Kidney (tissue), 14 donors: ENCODE measurements around the gene VSNL1. TPM values are rescaled to one million over a fixed set of nuclear protein-coding genes. Genes with fewer than 3 reads are reported as not detected.

Source experiments
- DNase-seq, 5 donors: peaks; one replicate each; pipeline ENCODE4 v3.0.0-alpha.2; 2013 to 2020
- FAIRE-seq: peaks from 2 replicates; lab custom pipeline; 2012; peaks lifted over from hg19 to GRCh38; lab: Jason Lieb, UNC
- H3K27ac ChIP-seq, 2 donors: one replicate each; pipeline ENCODE4 v1.7.0; 2013; ENCODE audit warnings: low read depth in 2 of 2, low read length in 2 of 2, inconsistent platforms in 1 of 2
- H3K27me3 ChIP-seq: one replicate; pipeline ENCODE4 v1.7.1; 2013; ENCODE audit warnings: low read length, inconsistent platforms; ENCODE audit not compliant: control insufficient read depth, insufficient read depth
- H3K36me3 ChIP-seq, 3 donors: one replicate each; pipeline versions ENCODE4 v1.7.0 to v1.7.1; 2013; ENCODE audit warnings: low read length in 3 of 3, control low read depth in 1 of 3, inconsistent platforms in 1 of 3; ENCODE audit not compliant: insufficient read depth in 3 of 3, control insufficient read depth in 2 of 3
- H3K4me1 ChIP-seq, 3 donors: one replicate each; pipeline versions ENCODE4 v1.7.0 to v1.7.1; 2013; ENCODE audit warnings: low read length in 3 of 3, inconsistent platforms in 1 of 3, low read depth in 1 of 3; ENCODE audit not compliant: control insufficient read depth in 2 of 3, insufficient read depth in 2 of 3
- H3K4me3 ChIP-seq, 3 donors: one replicate each; pipeline versions ENCODE4 v1.7.0 to v1.8.1; 2013; ENCODE audit warnings: low read length in 3 of 3, control low read depth in 1 of 3, inconsistent platforms in 1 of 3
- H3K9ac ChIP-seq, 3 donors: one replicate each; pipeline versions ENCODE4 v1.7.0 to v1.7.1; 2013; ENCODE audit warnings: low read length in 3 of 3, control low read depth in 1 of 3, inconsistent platforms in 1 of 3
- H3K9me3 ChIP-seq, 3 donors: one replicate each; pipeline versions ENCODE4 v1.7.0 to v1.7.1; 2013; ENCODE audit warnings: low read length in 3 of 3, control low read depth in 1 of 3, inconsistent platforms in 1 of 3; ENCODE audit not compliant: control insufficient read depth in 2 of 3, insufficient read depth in 1 of 3
- CTCF ChIP-seq: IDR thresholded peaks from 3 replicates; pipeline ENCODE4 v1.5.1; 2012; ENCODE audit warnings: mild to moderate bottlenecking, moderate library complexity, borderline replicate concordance; ENCODE audit not compliant: insufficient read depth; ENCODE audit errors: extremely low read depth
- intact Hi-C: fragments of 100-400 bp; cut with DNase I; formaldehyde crosslinking; loops from one replicate; pipeline ENCODE4 v1.11.1; 2022
- polyA plus RNA-seq: library from polyadenylated mRNA; stranded (reverse); fragments of 350-450 nt; fragmentation: Illumina TruSeq; extraction: RNeasy Lipid Tissue Mini Kit (QIAGEN cat#74804); gene quantifications from one replicate; pipeline ENCODE4 v1.2.3, GENCODE V29; 2014; ENCODE audit warnings: low read depth, low replicate concordance; ENCODE audit not compliant: insufficient read depth
- total RNA-seq: library from RNA; stranded (reverse); fragmentation: NEBNext Ultra II Directional; extraction: Animal tissue kit (Norgen Biotek cat#: 25700); gene quantifications from one replicate; pipeline ENCODE4 v1.2.1, GENCODE V29; 2021
- donor health status: control.
- donor health status: control.
- donor health status: control.
- donor health status: control.
- donor health status: control.
- donor health status: DM: yes; HTN: yes; CAD: no.
- donor health status: Normal renal cell carcinoma (clear cell type).

VSNL1 gene
- total and polyA plus RNA-seq, 2 donors from 2014 or later = 0.44 to 1.0 TPM

- peaks cover 3% of the 10 kb centered on the region for H3K27me3 ChIP-seq
- no peak overlapping the region for H3K9ac ChIP-seq
- intact Hi-C loops = no loop called here
- H3K9me3 ChIP-seq = no peaks in the 10 kb centered on the region
- no peak overlapping the region for H3K27ac ChIP-seq
- H3K4me1 ChIP-seq = no peaks in the 10 kb centered on the region
- TF ChIP-seq CTCF = no peak
- FAIRE-seq (no peak), DNase-seq (no peak)
- H3K4me3 ChIP-seq = no peak overlapping the region
- H3K36me3 ChIP-seq = no peaks in the 10 kb centered on the region
Observed at GRCh38 chr2:17550907-17551306, 10.4 kb downstream of the VSNL1 start.

DNA sequence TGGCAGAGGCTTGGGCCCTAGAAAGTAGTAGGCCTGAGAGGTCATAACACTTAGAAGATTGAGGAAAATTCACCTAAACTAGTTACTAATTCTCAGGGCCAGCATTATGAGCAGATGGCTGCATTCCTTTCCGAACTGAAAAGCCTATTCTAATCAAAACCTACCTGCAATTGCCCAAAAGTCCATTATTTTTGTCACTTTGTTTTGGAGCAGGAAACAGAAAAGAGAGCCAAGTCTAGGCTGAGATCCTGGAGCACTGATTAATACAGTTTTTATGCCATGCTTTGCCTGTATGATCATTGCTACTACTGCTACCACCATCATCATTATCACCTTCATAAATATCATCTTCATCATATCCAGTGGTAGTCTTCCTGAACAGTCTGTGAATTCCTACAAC is 14.7 kb downstream of the VSNL1 start:
- intact Hi-C loops = no loop called here
- no peaks in the 10 kb centered on the region for H3K4me1 ChIP-seq
- no peaks in the 10 kb centered on the region for H3K27me3 ChIP-seq
- no peak for TF ChIP-seq CTCF
- H3K27ac ChIP-seq = no peak overlapping the region
- no peaks in the 10 kb centered on the region for H3K36me3 ChIP-seq
- no peak overlapping the region for H3K9ac ChIP-seq
- FAIRE-seq (no peak), DNase-seq (no peak)
- no peaks in the 10 kb centered on the region for H3K9me3 ChIP-seq
- no peak overlapping the region for H3K4me3 ChIP-seq

- TF ChIP-seq CTCF = no peak
- no peak overlapping the region for H3K4me3 ChIP-seq
- no peaks in the 10 kb centered on the region for H3K4me1 ChIP-seq
- intact Hi-C loops = no loop called here
- H3K9ac ChIP-seq = no peak overlapping the region
- no peaks in the 10 kb centered on the region for H3K9me3 ChIP-seq
- H3K27me3 ChIP-seq = no peaks in the 10 kb centered on the region
- no peak overlapping the region for H3K27ac ChIP-seq
- H3K36me3 ChIP-seq = no peaks in the 10 kb centered on the region
- no peak for DNase-seq
- FAIRE-seq = no peak
Observed at GRCh38 chr2:17557596-17557995, 17.1 kb downstream of the VSNL1 start.

DNA sequence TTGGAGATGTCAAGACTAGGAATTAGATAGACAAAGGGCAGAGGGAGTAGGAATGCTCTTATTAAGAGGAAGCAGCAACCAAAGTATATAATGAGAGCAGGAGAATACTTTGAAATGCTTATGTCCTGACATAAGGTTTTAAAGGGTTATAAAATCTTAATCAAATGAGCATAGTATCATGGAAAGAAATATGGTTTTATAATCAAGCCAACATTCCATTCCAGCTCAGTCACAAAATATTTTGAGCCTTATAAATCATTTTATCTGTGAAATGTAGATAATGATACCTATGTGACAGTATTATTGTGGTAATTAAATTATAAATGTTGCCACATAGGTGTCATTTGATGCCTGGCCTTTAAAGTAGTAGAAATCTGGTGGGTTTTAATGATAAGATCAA is 17.6 kb downstream of the VSNL1 start:
- H3K36me3 ChIP-seq = no peaks in the 10 kb centered on the region
- no peaks in the 10 kb centered on the region for H3K9me3 ChIP-seq
- H3K9ac ChIP-seq = no peak overlapping the region
- H3K4me3 ChIP-seq = no peak overlapping the region
- no peaks in the 10 kb centered on the region for H3K27me3 ChIP-seq
- no peaks in the 10 kb centered on the region for H3K4me1 ChIP-seq
- H3K27ac ChIP-seq = no peak overlapping the region
- intact Hi-C loops = no loop called here
- no peak for TF ChIP-seq CTCF
- no peak for FAIRE-seq
- no peak for DNase-seq
